HepG2 (cell line): Measurements from ENCODE around the gene GRIK1. TPM values are rescaled to one million over a fixed set of nuclear protein-coding genes. Genes with fewer than 3 reads are reported as not detected.

ENCODE experiments used
- ATAC-seq: fragments of 200-7000 bp; cut with Tn5 transposase; 3 replicates; pipeline ENCODE4 v1.9.1; 2020; ENCODE audit warnings: mild to moderate bottlenecking, moderate library complexity
- BruUV-seq: library from RNA; stranded (reverse); fragments of 400-500 nt; replicated peaks from 2 replicates; lab custom pipeline; 2021; lab: Mats Ljungman, UMichigan
- CTCF ChIA-PET: fragments of 300-600 bp; formaldehyde crosslinking; extraction: SDS; loops from one replicate; lab custom pipeline; 2021; ENCODE audit warnings: low total read pairs, inconsistent platforms, low intra/inter-chr PET ratio; lab: Yijun Ruan, JAX
- POLR2A ChIA-PET: fragments of 350-600 bp; sonication (Branson Sonifier 250); formaldehyde crosslinking; loops from one replicate; lab custom pipeline; 2020; ENCODE audit warnings: antibody characterized with exemption, inconsistent platforms; lab: Yijun Ruan, JAX
- DNase-seq: peaks from one replicate; pipeline ENCODE4 v3.0.0-alpha.2; 2015; ENCODE audit warnings: low spot score
- FAIRE-seq: peaks from 3 replicates; lab custom pipeline; 2011; peaks lifted over from hg19 to GRCh38; lab: Jason Lieb, UNC
- H2AFZ ChIP-seq: one replicate; pipeline ENCODE4 v1.6.1; 2011; ENCODE audit warnings: low read length, inconsistent platforms
- H3K27ac ChIP-seq: fragments of 300-600 bp; 3 replicates; pipeline ENCODE4 v1.8.0; 2011; ENCODE audit warnings: mixed run types, mild to moderate bottlenecking, mixed read lengths, low read length, inconsistent platforms; ENCODE audit not compliant: insufficient read depth; ENCODE audit errors: extremely low read length
- H3K27me3 ChIP-seq, 2 experiments: fragments of 200-600 bp in 1 of 2; 2 replicates in 1 of 2; 3 replicates in 1 of 2; pipeline versions ENCODE4 v1.6.0 to v1.8.0; 2011; ENCODE audit warnings: low read length in 2 of 2, mild to moderate bottlenecking in 2 of 2, moderate library complexity in 2 of 2, inconsistent platforms in 1 of 2; ENCODE audit not compliant: insufficient read depth in 2 of 2, control insufficient read depth in 1 of 2
- H3K36me3 ChIP-seq, 2 experiments: fragments of 200-600 bp in 1 of 2; replicated peaks in 1 of 2; 2 replicates in 1 of 2; 3 replicates in 1 of 2; pipeline versions ENCODE4 v1.5.1 to v1.8.0; 2011; ENCODE audit warnings: low read length in 2 of 2, inconsistent platforms in 1 of 2; ENCODE audit not compliant: insufficient read depth in 2 of 2, control insufficient read depth in 1 of 2
- H3K4me1 ChIP-seq: 2 replicates; pipeline ENCODE4 v1.5.1; 2012; ENCODE audit warnings: low read length, inconsistent platforms; ENCODE audit not compliant: insufficient read depth
- H3K4me2 ChIP-seq: 2 replicates; pipeline ENCODE4 v1.6.0; 2011; ENCODE audit warnings: low read depth, low read length, inconsistent platforms
- H3K4me3 ChIP-seq, 3 experiments: fragments of 200-600 bp in 1 of 3; sonication (generic), shearing (Covaris generic) in 1 of 3; replicated peaks in 1 of 3; 2 replicates each; pipeline ENCODE4 v1.5.1; 2011 to 2016; ENCODE audit warnings: low read length in 3 of 3, inconsistent platforms in 2 of 3, low read depth in 2 of 3, mild to moderate bottlenecking in 2 of 3, control low read depth in 1 of 3, mixed read lengths in 1 of 3; ENCODE audit not compliant: insufficient read depth in 1 of 3
- H3K79me2 ChIP-seq: one replicate; pipeline ENCODE4 v1.6.1; 2011; ENCODE audit warnings: low read length, inconsistent platforms; ENCODE audit not compliant: insufficient read depth
- H3K9ac ChIP-seq: 2 replicates; pipeline ENCODE4 v1.6.0; 2011; ENCODE audit warnings: mild to moderate bottlenecking, low read depth, low read length, inconsistent platforms; ENCODE audit not compliant: insufficient read depth
- H3K9me3 ChIP-seq: 2 replicates; pipeline ENCODE4 v1.5.1; 2012; ENCODE audit warnings: mild to moderate bottlenecking, low read length
- H4K20me1 ChIP-seq: 2 replicates; pipeline ENCODE4 v1.6.0; 2011; ENCODE audit warnings: inconsistent platforms, mild to moderate bottlenecking, low read length, moderate library complexity; ENCODE audit not compliant: insufficient read depth
- CBX5 ChIP-seq: sonication (generic); formaldehyde crosslinking; IDR thresholded peaks from 2 replicates; pipeline ENCODE4 v1.4.0; 2020; ENCODE audit warnings: missing genetic modification reagents, borderline replicate concordance
- GATAD1 ChIP-seq: IDR thresholded peaks from 2 replicates; pipeline ENCODE4 v1.6.1; 2016; ENCODE audit warnings: missing genetic modification reagents, missing compliant biosample characterization
- HHEX ChIP-seq: IDR thresholded peaks from 2 replicates; pipeline ENCODE4 v1.6.1; 2016; ENCODE audit warnings: control low read depth
- MLLT10 ChIP-seq: sonication (generic); formaldehyde crosslinking; IDR thresholded peaks from 2 replicates; pipeline ENCODE4 v1.4.0; 2020; ENCODE audit warnings: missing genetic modification reagents
- NFATC3 ChIP-seq: sonication (generic); formaldehyde crosslinking; IDR thresholded peaks from 2 replicates; pipeline ENCODE4 v1.5.1; 2020; ENCODE audit warnings: mild to moderate bottlenecking, missing genetic modification reagents
- RXRA ChIP-seq: sonication (generic); formaldehyde crosslinking; IDR thresholded peaks from 2 replicates; pipeline ENCODE4 v1.5.1; 2020; ENCODE audit warnings: missing genetic modification reagents
- TFDP2 ChIP-seq: sonication (generic); formaldehyde crosslinking; IDR thresholded peaks from 2 replicates; pipeline ENCODE4 v1.4.0; 2020; ENCODE audit warnings: missing genetic modification reagents
- TRIM24 ChIP-seq: sonication (generic); formaldehyde crosslinking; IDR thresholded peaks from 2 replicates; pipeline ENCODE4 v1.8.0; 2022; ENCODE audit warnings: mild to moderate bottlenecking, missing genetic modification reagents
- U2AF2 ChIP-seq: fragments of 200-400 bp; formaldehyde crosslinking; IDR thresholded peaks from 2 replicates; pipeline ENCODE4 v1.6.1; 2017; ENCODE audit warnings: low read depth, mild to moderate bottlenecking, low read length
- YEATS4 ChIP-seq: sonication (generic); formaldehyde crosslinking; IDR thresholded peaks from 2 replicates; pipeline ENCODE4 v1.4.0; 2020; ENCODE audit warnings: missing genetic modification reagents, borderline replicate concordance
- ZBTB21 ChIP-seq: sonication (generic); formaldehyde crosslinking; IDR thresholded peaks from 2 replicates; pipeline ENCODE4 v1.4.0; 2020; ENCODE audit warnings: missing genetic modification reagents
- ZNF136 ChIP-seq: sonication (generic); formaldehyde crosslinking; IDR thresholded peaks from 2 replicates; pipeline ENCODE4 v1.8.1; 2022; ENCODE audit warnings: low read depth, mild to moderate bottlenecking, moderate library complexity, missing genetic modification reagents
- ZNF337 ChIP-seq: sonication (generic); formaldehyde crosslinking; IDR thresholded peaks from 2 replicates; pipeline ENCODE4 v1.5.1; 2020; ENCODE audit warnings: missing genetic modification reagents, low read depth, mild to moderate bottlenecking, borderline replicate concordance
- ZNF569 ChIP-seq: sonication (generic); formaldehyde crosslinking; IDR thresholded peaks from 2 replicates; pipeline ENCODE4 v1.5.0; 2020; ENCODE audit warnings: mild to moderate bottlenecking, missing genetic modification reagents, moderate library complexity, borderline replicate concordance
- ZNF614 ChIP-seq: IDR thresholded peaks from 2 replicates; pipeline ENCODE4 v1.6.1; 2018; ENCODE audit warnings: missing biosample characterization, missing genetic modification reagents, inconsistent platforms, borderline replicate concordance
- ZNF724P ChIP-seq: sonication (generic); formaldehyde crosslinking; IDR thresholded peaks from 2 replicates; pipeline ENCODE4 v1.8.0; 2022; ENCODE audit warnings: missing genetic modification reagents, borderline replicate concordance
- ZNF768 ChIP-seq: sonication (generic); formaldehyde crosslinking; IDR thresholded peaks from 2 replicates; pipeline ENCODE4 v1.4.0; 2020; ENCODE audit warnings: missing genetic modification reagents
- ZNF878 ChIP-seq: sonication (generic); formaldehyde crosslinking; IDR thresholded peaks from 2 replicates; pipeline ENCODE4 v1.8.1; 2023; ENCODE audit warnings: mild to moderate bottlenecking, missing genetic modification reagents, moderate library complexity
- ZNF879 ChIP-seq: sonication (generic); formaldehyde crosslinking; IDR thresholded peaks from 2 replicates; pipeline ENCODE4 v1.8.1; 2023; ENCODE audit warnings: missing genetic modification reagents
- in situ Hi-C: cut with HindIII; loops from 2 replicates; pipeline ENCODE4 v1.10.0; 2017; ENCODE audit warnings: low pct_unique_long_range_greater_than_20kb; ENCODE audit not compliant: extremely low pct_ligation_motif_present
- intact Hi-C: fragments of 100-400 bp; cut with micrococcal nuclease; formaldehyde crosslinking; loops from one replicate; pipeline ENCODE4 v1.10.0; 2022; ENCODE audit not compliant: unreplicated experiment
- polyA plus RNA-seq, 8 experiments: library from polyadenylated mRNA; depleted of rRNA in 3 of 8; stranded (reverse) in 7 of 8; unstranded in 1 of 8; fragments of >200 nt; fragmentation: Illumina TruSeq in 4 of 8; extraction: Trizol in 4 of 8; gene quantifications; 2 replicates each; pipeline versions ENCODE4 v1.2.1 to v1.2.3, GENCODE V29; 2011 to 2016; ENCODE audit warnings: low read depth in 4 of 8, missing spikeins in 1 of 8, mixed read lengths in 1 of 8; ENCODE audit not compliant: insufficient read depth in 1 of 8
- total RNA-seq, 5 experiments: library from RNA; depleted of rRNA; stranded (reverse); fragments of >200 nt; fragmentation: Illumina TruSeq; extraction: Trizol; gene quantifications; 2 replicates each; pipeline ENCODE4 v1.2.3, GENCODE V29; 2016; ENCODE audit warnings: low read depth in 1 of 5
- TF ChIP-seq, protein P1 (sequence below): sonication (generic); formaldehyde crosslinking; IDR thresholded peaks from 2 replicates; pipeline ENCODE4 v1.8.0; 2022; ENCODE audit warnings: missing genetic modification reagents, mild to moderate bottlenecking, inconsistent platforms, borderline replicate concordance

The GRIK1 gene
- total and polyA plus RNA-seq, 2 of the 13 experiments (the other 11 are each of a cell fraction or from before 2014, with no cell fraction given): not detected

GRCh38 chr21:29719521-29719920 is 220.3 kb downstream of the GRIK1 start:
- no peak overlapping the region for H3K4me3 ChIP-seq
- ATAC-seq (no peak), DNase-seq (no peak), FAIRE-seq (no peak)
- H3K79me2 ChIP-seq: no peaks in the 10 kb centered on the region
- H4K20me1 ChIP-seq: no peaks in the 10 kb centered on the region
- no peak overlapping the region for H3K27ac ChIP-seq
- H3K4me2 ChIP-seq: no peak overlapping the region
- H3K9ac ChIP-seq: no peak overlapping the region
- no peaks in the 10 kb centered on the region for H3K36me3 ChIP-seq
- ChIA-PET CTCF (no interaction called here), POLR2A (no interaction called here)
- peaks cover 17% of the 10 kb centered on the region; the same call in 1 of the 2 replicates for H3K9me3 ChIP-seq
- H3K27me3 ChIP-seq: no peaks in the 10 kb centered on the region
- no peak for TF ChIP-seq ZNF569
- TF ChIP-seq U2AF2: no peak
- TF ChIP-seq TRIM24 (CRISPR knock-in tag): no peak
- no peak for TF ChIP-seq ZNF879 (CRISPR knock-in tag)
- no peak for TF ChIP-seq ZNF768 (CRISPR knock-in tag)
- TF ChIP-seq NFATC3 (CRISPR knock-in tag): no peak
- no peak for TF ChIP-seq ZNF878 (CRISPR knock-in tag)
- no peak for TF ChIP-seq HHEX (CRISPR knock-in tag)
- TF ChIP-seq CBX5: no peak
- TF ChIP-seq, protein P1, sequence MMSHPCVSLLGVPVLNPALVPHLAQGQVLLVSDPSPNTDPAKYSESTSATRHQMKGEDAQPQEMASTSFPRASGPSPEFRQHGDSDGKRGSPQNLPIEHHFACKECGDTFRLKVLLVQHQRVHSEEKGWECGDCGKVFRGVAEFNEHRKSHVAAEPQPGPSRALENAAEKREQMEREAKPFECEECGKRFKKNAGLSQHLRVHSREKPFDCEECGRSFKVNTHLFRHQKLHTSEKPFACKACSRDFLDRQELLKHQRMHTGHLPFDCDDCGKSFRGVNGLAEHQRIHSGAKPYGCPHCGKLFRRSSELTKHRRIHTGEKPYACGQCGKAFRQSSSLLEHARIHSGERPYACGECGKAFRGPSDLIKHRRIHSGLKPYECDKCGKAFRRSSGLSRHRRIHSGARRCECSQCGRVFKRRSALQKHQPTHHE: no peak
- TF ChIP-seq MLLT10 (CRISPR knock-in tag): no peak
- no peak for TF ChIP-seq RXRA (CRISPR knock-in tag)
- no peak for TF ChIP-seq GATAD1 (CRISPR knock-in tag)
- no peak for TF ChIP-seq ZNF337 (CRISPR knock-in tag)
- no peak for TF ChIP-seq YEATS4 (CRISPR knock-in tag)
- TF ChIP-seq ZBTB21 (CRISPR knock-in tag): no peak
- no peak for TF ChIP-seq ZNF136 (CRISPR knock-in tag)
- TF ChIP-seq ZNF724P (CRISPR knock-in tag): no peak
- no peak for TF ChIP-seq ZNF614
- TF ChIP-seq TFDP2 (CRISPR knock-in tag): no peak
- in situ Hi-C loops: no loop called here
- peaks cover 1% of the 10 kb centered on the region for H3K4me1 ChIP-seq
- intact Hi-C loops: no loop called here
- no TSS peak for BruUV-seq
- H2AFZ ChIP-seq: no peak overlapping the region
